ENCODE data around the gene NHERF1. TPM values are rescaled to one million over a fixed set of nuclear protein-coding genes. Genes with fewer than 3 reads are reported as not detected.

The NHERF1 gene
- total and polyA plus RNA-seq, 2 experiments from 2014 or later: 78.2 to 111 TPM

DNA sequence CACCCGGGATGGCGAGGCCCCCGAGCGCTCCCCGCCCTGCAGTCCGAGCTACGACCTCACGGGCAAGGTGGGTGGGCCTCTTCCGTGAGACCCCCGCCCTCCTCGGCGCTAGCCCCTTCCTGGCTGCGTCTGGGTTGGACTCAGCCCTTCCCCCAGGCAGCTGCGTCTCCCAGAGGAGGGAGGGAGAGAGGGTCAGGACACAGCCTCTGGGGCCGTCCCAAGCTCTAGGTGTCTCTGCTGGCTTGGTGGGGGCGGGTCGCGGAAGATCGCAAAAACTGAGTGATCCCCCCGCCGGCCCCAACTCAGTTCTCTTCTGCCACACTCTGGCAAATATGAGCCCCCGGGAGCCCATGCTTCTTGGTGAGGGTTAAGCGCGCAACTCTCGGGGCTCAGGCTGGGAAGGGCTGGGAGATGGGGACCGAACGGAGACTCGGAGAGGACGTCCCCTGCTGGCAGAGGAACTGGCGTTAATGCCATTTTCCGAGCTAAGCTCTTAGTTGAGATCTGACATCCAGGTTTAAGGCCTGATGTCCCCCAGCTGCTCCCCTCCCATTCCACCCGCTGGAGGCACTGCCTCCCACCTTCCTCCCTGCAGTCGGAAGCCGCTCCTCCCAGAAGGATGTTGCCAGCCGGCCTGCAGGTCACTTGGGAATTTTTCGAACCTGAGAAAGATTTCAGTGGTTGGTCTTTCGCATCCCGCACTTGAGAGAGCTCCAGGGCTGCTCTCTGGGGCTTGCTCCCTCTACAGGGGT, 11.0 kb upstream of the NHERF1 start:
- peaks cover 49% of the 10 kb centered on the region for H3K27me3 ChIP-seq
- no peak overlapping the region for H3K27ac ChIP-seq
- peak; percentile 51 to 55 for DNase-seq (ENCODE audit: low read depth in 1 of 2, low spot score in 1 of 2)
- TF ChIP-seq, protein P1, sequence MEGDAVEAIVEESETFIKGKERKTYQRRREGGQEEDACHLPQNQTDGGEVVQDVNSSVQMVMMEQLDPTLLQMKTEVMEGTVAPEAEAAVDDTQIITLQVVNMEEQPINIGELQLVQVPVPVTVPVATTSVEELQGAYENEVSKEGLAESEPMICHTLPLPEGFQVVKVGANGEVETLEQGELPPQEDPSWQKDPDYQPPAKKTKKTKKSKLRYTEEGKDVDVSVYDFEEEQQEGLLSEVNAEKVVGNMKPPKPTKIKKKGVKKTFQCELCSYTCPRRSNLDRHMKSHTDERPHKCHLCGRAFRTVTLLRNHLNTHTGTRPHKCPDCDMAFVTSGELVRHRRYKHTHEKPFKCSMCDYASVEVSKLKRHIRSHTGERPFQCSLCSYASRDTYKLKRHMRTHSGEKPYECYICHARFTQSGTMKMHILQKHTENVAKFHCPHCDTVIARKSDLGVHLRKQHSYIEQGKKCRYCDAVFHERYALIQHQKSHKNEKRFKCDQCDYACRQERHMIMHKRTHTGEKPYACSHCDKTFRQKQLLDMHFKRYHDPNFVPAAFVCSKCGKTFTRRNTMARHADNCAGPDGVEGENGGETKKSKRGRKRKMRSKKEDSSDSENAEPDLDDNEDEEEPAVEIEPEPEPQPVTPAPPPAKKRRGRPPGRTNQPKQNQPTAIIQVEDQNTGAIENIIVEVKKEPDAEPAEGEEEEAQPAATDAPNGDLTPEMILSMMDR (IDR thresholded peaks at IDR 0.05; ENCODE audit: low read depth, low read length): peak; percentile 54
- no peaks in the 10 kb centered on the region for H3K9me3 ChIP-seq (ENCODE audit: low read depth)
- H3K4me1 ChIP-seq (ENCODE audit: low read depth): no peaks in the 10 kb centered on the region
- H3K4me3 ChIP-seq: peak overlapping the region; percentile 14
- H3K36me3 ChIP-seq: no peaks in the 10 kb centered on the region

DNA sequence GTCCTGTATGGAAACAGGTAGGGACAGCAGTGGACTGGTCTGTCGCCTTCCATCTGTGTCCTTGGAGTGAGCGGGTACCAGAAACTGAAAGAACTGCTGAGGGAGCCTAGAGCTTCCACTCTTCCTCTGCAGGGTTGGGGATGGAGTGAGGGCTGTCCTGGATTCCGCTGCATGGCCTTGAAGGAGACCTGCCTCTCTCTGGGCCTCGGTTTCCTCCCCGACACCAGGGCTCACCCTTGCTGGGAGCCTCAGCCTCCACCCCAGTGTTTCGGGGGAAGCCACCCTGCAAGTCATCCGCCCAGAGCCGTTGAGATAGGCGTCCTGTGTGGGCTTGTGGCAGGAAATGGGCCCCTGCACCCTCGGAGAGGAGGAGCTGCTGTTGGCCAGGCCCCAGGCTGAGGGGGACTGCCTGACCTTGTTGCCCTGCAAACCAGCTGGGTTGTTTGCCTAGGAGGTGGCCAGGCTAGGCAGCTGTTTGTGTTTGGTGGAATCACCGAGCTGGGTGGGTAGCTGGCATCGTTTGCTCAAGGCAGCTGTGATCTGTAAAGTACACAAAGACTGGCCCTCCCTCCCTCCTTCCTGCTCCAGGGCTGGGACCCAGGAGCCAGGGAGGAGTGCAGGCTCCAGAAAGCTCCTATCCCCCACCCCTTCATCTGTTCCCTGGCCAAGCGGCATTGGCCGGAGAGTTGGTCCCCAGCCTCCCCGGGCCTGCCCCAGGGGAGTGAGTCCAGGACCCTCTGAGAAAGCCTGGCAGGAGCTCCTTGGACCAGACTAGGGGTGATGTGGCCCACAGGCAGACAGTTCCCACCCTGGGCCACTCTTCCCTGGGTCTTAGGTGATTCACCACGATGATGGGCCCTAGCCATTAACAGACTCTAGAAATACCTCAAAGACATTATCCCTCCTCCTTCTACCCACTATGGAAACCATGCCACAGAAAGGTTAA, 10.1 kb upstream of the NHERF1 start:
- Histone ChIP-seq H3K9me3 (ENCODE audit: low read depth) (no peaks in the 10 kb centered on the region), H3K36me3 (no peaks in the 10 kb centered on the region), H3K27ac (no peak overlapping the region), H3K4me3 (no peak overlapping the region), H3K27me3 (peaks cover 49% of the 10 kb centered on the region), H3K4me1 (ENCODE audit: low read depth) (no peaks in the 10 kb centered on the region)
- peak in 1 of 2 donors; percentile 39 for DNase-seq (ENCODE audit: low read depth in 1 of 2, low spot score in 1 of 2)
- TF ChIP-seq, protein P1 (IDR thresholded peaks at IDR 0.05; ENCODE audit: low read depth, low read length): no peak

DNA sequence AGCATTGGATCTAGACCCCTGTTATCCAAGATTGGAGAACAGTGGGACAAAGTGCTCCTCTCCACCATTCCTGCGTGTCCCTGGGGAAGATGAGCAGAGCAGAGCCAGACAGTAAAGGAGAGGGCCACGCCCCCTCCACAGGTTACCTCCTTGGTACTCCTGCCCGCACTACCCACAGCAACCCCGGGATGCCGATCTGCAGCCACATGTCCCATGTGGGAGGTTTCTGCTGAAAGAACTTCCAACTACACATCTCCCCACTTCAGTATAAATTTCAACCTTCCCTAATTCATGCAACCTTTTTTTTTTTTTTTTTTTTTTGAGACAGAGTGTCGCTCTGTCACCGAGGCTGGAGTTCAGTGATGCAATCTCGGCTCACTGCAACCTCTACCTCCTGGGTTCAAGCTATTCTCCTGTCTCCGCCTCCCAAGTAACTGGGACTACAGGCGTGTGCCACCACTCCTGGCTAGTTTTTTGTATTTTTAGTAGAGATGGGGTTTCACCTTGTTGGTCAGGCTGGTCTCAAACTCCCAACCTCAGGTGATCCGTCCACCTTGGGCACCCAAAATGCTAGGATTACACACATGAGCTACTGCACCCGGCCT, 9.1 kb upstream of the NHERF1 start:
- H3K36me3 ChIP-seq: no peaks in the 10 kb centered on the region
- no peaks in the 10 kb centered on the region for H3K4me1 ChIP-seq (ENCODE audit: low read depth)
- H3K27me3 ChIP-seq: peaks cover 41% of the 10 kb centered on the region
- H3K9me3 ChIP-seq (ENCODE audit: low read depth): no peaks in the 10 kb centered on the region
- H3K27ac ChIP-seq: no peak overlapping the region
- TF ChIP-seq, protein P1 (IDR thresholded peaks at IDR 0.05; ENCODE audit: low read depth, low read length): no peak
- DNase-seq (ENCODE audit: low read depth in 1 of 2, low spot score in 1 of 2): no peak
- H3K4me3 ChIP-seq: no peak overlapping the region

DNA sequence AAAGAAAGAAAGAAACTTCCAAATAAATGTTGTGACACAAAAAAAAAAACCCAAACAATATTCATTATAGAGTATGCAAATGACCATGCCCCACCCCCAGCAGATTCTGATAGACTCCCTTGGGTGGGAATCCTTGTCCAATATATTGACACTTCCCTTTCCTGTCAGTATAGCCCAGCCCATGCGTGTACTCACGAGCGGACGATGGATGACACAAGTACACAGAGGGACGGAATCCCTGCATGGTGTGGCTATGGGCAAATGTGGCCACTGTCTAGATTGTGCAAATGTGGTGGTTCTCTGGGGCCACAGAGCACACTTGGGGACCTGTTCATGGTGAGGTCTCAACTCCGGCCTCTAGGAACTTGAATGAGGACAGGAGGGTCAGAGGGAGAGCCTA, 8.3 kb upstream of the NHERF1 start:
- H3K27me3 ChIP-seq: peaks cover 36% of the 10 kb centered on the region
- H3K4me3 ChIP-seq: no peak overlapping the region
- no peaks in the 10 kb centered on the region for H3K36me3 ChIP-seq
- DNase-seq (ENCODE audit: low read depth in 1 of 2, low spot score in 1 of 2): no peak
- TF ChIP-seq, protein P1 (IDR thresholded peaks at IDR 0.05; ENCODE audit: low read depth, low read length): no peak
- H3K27ac ChIP-seq: no peak overlapping the region
- H3K9me3 ChIP-seq (ENCODE audit: low read depth): no peaks in the 10 kb centered on the region
- peaks cover 5% of the 10 kb centered on the region for H3K4me1 ChIP-seq (ENCODE audit: low read depth)

DNA sequence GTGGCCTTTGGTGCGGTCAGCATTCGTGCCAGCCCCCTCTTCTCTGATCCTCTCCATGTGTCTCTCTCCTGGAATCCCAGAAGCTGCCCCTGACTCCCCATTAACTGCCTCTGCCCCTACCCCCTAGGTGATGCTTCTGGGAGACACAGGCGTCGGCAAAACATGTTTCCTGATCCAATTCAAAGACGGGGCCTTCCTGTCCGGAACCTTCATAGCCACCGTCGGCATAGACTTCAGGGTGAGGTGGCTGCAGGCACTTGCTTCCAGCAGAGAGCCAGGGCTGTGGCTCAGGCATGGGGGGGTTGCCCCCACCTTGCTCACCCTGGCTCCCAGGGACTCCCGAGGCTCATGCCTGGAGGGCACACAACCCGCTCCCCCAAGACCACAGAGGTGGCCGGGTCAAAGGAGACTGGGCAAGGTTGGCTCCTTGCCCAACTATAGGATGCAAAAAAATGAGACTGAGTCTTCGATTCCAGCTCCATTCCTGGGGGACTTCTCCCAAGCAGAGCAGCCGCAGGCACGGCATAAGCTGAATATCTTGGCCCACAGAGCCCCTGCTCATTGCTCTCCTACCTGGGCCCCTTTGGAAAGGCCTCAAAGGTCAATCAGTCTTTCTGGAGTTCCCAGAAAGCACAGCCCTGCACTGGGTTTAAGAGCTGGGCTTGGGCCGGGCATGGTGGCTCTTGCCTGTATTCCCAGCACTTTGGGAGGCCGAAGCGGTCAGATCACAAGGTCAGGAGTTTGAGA, 7.6 kb upstream of the NHERF1 start:
- H3K4me3 ChIP-seq: no peak overlapping the region
- peaks cover 11% of the 10 kb centered on the region for H3K4me1 ChIP-seq (ENCODE audit: low read depth)
- DNase-seq (ENCODE audit: low read depth in 1 of 2, low spot score in 1 of 2): no peak
- no peaks in the 10 kb centered on the region for H3K9me3 ChIP-seq (ENCODE audit: low read depth)
- TF ChIP-seq, protein P1 (IDR thresholded peaks at IDR 0.05; ENCODE audit: low read depth, low read length): no peak
- H3K27ac ChIP-seq: no peak overlapping the region
- H3K27me3 ChIP-seq: peaks cover 30% of the 10 kb centered on the region
- no peaks in the 10 kb centered on the region for H3K36me3 ChIP-seq

All from cardiac muscle cell (in vitro differentiated cells and primary cell).